ENCODE data around the gene GALNT7. TPM values are rescaled to one million over a fixed set of nuclear protein-coding genes. Genes with fewer than 3 reads are reported as not detected.

The GALNT7 gene
- total RNA-seq, 1 donor from 2014 or later, result 16.9 TPM

DNA sequence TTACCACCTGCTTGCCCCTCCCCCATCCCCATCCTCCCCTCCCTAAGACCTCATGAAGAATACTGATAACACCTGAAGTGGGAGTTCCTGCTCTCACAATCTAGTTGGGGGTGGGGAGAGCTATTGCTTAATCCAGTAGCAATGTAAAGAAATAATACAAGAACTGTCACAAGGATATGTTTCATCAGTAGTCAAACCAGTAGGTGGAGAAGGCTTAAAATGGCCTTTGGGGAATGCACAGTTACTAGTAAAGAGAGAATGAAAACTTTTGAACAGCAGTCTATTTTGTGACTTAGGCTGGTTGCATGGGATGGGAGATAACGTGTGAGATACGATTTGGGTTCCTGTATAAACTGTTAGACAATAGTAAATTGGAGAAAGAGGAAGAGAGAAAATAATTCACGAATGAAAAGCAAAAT, 6.0 kb downstream of the GALNT7 start:
- Mint-ChIP-seq H3K9me3 (no peaks in the 10 kb centered on the region), H3K4me3 (no peak overlapping the region), H3K27ac (no peak overlapping the region), H3K27me3 (no peaks in the 10 kb centered on the region), H3K4me1 (peaks cover 70% of the 10 kb centered on the region), H3K36me3 (ENCODE audit: low read depth) (no peaks in the 10 kb centered on the region)
- ChIA-PET CTCF (no interaction called here), POLR2A (no interaction called here)
- DNase-seq (no peak), ATAC-seq (ENCODE audit: low read depth) (no peak)
- TF ChIP-seq, protein P1, sequence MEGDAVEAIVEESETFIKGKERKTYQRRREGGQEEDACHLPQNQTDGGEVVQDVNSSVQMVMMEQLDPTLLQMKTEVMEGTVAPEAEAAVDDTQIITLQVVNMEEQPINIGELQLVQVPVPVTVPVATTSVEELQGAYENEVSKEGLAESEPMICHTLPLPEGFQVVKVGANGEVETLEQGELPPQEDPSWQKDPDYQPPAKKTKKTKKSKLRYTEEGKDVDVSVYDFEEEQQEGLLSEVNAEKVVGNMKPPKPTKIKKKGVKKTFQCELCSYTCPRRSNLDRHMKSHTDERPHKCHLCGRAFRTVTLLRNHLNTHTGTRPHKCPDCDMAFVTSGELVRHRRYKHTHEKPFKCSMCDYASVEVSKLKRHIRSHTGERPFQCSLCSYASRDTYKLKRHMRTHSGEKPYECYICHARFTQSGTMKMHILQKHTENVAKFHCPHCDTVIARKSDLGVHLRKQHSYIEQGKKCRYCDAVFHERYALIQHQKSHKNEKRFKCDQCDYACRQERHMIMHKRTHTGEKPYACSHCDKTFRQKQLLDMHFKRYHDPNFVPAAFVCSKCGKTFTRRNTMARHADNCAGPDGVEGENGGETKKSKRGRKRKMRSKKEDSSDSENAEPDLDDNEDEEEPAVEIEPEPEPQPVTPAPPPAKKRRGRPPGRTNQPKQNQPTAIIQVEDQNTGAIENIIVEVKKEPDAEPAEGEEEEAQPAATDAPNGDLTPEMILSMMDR (IDR thresholded peaks at IDR 0.05), result no peak
- intact Hi-C loops (cut with micrococcal nuclease), result no loop called here

GRCh38 chr4:173176010-173176409, 7.4 kb downstream of the GALNT7 start:
- H3K36me3 Mint-ChIP-seq (ENCODE audit: low read depth), result no peaks in the 10 kb centered on the region
- TF ChIP-seq, protein P1 (IDR thresholded peaks at IDR 0.05), result no peak
- DNase-seq, result no peak
- no peak overlapping the region for H3K27ac Mint-ChIP-seq
- no peak overlapping the region for H3K4me3 Mint-ChIP-seq
- H3K27me3 Mint-ChIP-seq, result no peaks in the 10 kb centered on the region
- ATAC-seq (ENCODE audit: low read depth), result no peak
- intact Hi-C loops (cut with micrococcal nuclease), result no loop called here
- peaks cover 60% of the 10 kb centered on the region for H3K4me1 Mint-ChIP-seq
- ChIA-PET POLR2A (interaction anchor here (1.2 kb wide), 1 partner anchor 8 kb away, joined by 4 read pairs; the partner anchor contains the start of gene GALNT7), CTCF (no interaction called here)
- no peaks in the 10 kb centered on the region for H3K9me3 Mint-ChIP-seq

DNA sequence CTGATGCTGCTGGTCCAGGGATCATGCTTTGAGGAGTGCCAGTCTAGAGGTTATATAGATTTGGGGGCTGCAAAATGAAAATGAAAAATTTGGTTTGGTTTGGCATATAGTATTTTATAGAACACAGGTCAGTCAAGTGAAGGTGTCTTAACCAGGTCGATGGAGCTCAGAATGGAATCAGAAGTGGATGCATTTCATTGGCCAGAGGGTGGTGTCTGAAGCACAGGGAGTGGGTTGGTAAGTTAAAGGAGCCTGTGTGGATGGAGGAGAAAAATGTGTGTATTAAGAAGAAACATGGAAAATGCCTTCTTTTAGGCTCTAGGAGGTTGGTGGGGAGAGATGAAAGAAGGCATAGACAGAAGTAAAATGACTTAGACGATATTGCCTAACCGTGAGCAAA, 8.6 kb downstream of the GALNT7 start:
- CTCF ChIA-PET, result no interaction called here
- H3K27ac Mint-ChIP-seq, result no peak overlapping the region
- intact Hi-C loops (cut with micrococcal nuclease), result no loop called here
- no peaks in the 10 kb centered on the region for H3K27me3 Mint-ChIP-seq
- POLR2A ChIA-PET, result interaction anchor here (1.2 kb wide), 1 partner anchor 9 kb away, joined by 4 read pairs; the partner anchor contains the start of gene GALNT7
- DNase-seq (no peak), ATAC-seq (ENCODE audit: low read depth) (no peak)
- TF ChIP-seq, protein P1 (IDR thresholded peaks at IDR 0.05), result no peak
- H3K4me3 Mint-ChIP-seq, result no peak overlapping the region
- no peaks in the 10 kb centered on the region for H3K36me3 Mint-ChIP-seq (ENCODE audit: low read depth)
- H3K9me3 Mint-ChIP-seq, result no peaks in the 10 kb centered on the region
- peaks cover 54% of the 10 kb centered on the region for H3K4me1 Mint-ChIP-seq

DNA sequence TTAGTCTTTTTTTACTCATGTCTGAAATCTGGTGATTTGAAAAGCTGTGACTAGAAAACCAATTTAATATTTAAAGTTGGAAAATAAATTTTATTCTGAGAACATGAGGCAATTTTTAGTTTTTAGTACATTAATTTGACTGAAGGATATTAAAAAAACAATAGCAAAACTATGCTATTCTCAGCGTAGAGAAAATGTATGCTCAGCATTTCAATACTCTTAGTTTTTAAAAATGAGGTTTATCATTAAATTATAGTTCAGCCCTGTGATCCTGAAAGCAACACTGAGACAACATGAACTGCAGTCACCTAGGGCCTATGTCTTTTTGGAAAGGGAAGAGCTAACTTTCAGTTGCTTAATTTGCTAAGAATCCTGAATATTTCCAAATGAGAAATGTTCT, 9.5 kb downstream of the GALNT7 start:
- Mint-ChIP-seq H3K27me3 (no peaks in the 10 kb centered on the region), H3K27ac (no peak overlapping the region), H3K4me3 (no peak overlapping the region), H3K36me3 (ENCODE audit: low read depth) (no peaks in the 10 kb centered on the region), H3K9me3 (no peaks in the 10 kb centered on the region), H3K4me1 (peaks cover 47% of the 10 kb centered on the region)
- CTCF ChIA-PET, result no interaction called here
- intact Hi-C loops (cut with micrococcal nuclease), result no loop called here
- no peak for ATAC-seq (ENCODE audit: low read depth)
- TF ChIP-seq, protein P1 (IDR thresholded peaks at IDR 0.05), result no peak
- no peak for DNase-seq
- POLR2A ChIA-PET, result no interaction called here

DNA sequence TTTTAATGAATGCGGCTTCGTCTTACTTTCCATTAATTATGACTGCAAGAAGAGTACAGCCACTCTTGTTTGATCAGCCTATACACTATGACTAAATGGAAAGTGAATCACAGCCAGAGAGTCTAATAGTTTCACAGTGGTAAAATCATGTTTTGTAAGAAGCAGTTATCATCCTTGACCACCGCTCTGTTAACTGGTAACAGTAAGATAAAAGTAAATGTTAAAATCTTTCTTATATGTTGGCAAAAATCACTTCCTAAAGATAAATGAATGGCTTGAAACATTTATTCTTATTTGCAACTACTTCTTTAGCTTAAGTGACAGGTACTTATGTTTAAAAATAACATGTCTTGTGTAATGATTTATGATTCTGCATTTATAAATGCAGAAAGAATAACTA, 13.2 kb downstream of the GALNT7 start:
- Mint-ChIP-seq H3K27me3 (no peaks in the 10 kb centered on the region), H3K4me3 (no peak overlapping the region), H3K27ac (no peak overlapping the region), H3K36me3 (ENCODE audit: low read depth) (no peaks in the 10 kb centered on the region), H3K9me3 (no peaks in the 10 kb centered on the region), H3K4me1 (peaks cover 33% of the 10 kb centered on the region)
- DNase-seq (no peak), ATAC-seq (ENCODE audit: low read depth) (no peak)
- POLR2A ChIA-PET, result no interaction called here
- TF ChIP-seq, protein P1 (IDR thresholded peaks at IDR 0.05), result no peak
- intact Hi-C loops (cut with micrococcal nuclease), result no loop called here
- CTCF ChIA-PET, result interaction anchor here (0.6 to 0.7 kb wide), 2 partner anchors 11 to 168 kb away, joined by 3 to 4 read pairs; no protein-coding TSS in a partner anchor
